ENCODE measurements around the gene RIC8A.
A peak's percentile ranks its signal among the peaks of the same experiment; 100 is the strongest.

RIC8A gene

GRCh38 chr11:232783-233565 lies 25.5 kb downstream of the RIC8A start:
- no peak overlapping the region for H4K8ac ChIP-seq (ENCODE audit: low read depth, low read length)
- no peak overlapping the region for H3K4ac ChIP-seq (ENCODE audit: low read length)
- H3K18ac ChIP-seq (ENCODE audit: low read length) = no peak overlapping the region
- H2BK5ac ChIP-seq (ENCODE audit: low read length) = no peak overlapping the region
- no peak overlapping the region for H2BK15ac ChIP-seq (ENCODE audit: low read length)
- H3K79me1 ChIP-seq (ENCODE audit: low read depth, low read length) = peaks cover 5% of the 10 kb centered on the region
- no peak overlapping the region for H3K9ac ChIP-seq (ENCODE audit: low read depth, low read length, poor library complexity)
- H3K9me3 ChIP-seq (replicated peaks in 1 of 2; ENCODE audit: control insufficient read depth in 2 of 2, insufficient read depth in 1 of 2, low read depth in 1 of 2, low read length in 2 of 2) = no peaks in the 10 kb centered on the region
- H3K4me3 ChIP-seq (ENCODE audit: low read length in 2 of 2) = no peak overlapping the region
- no peaks in the 10 kb centered on the region for H3K27me3 ChIP-seq (ENCODE audit: control insufficient read depth in 3 of 3, insufficient read depth in 3 of 3, low read depth in 1 of 3, low read length in 3 of 3)
- no peak overlapping the region for H2AK5ac ChIP-seq (ENCODE audit: low read depth, low read length)
- no peak overlapping the region for H4K91ac ChIP-seq (ENCODE audit: low read depth, low read length, poor library complexity)
- no peak overlapping the region for H3K4me2 ChIP-seq (ENCODE audit: insufficient read depth, low read length, poor library complexity, severe bottlenecking)
- no peak overlapping the region for H3K27ac ChIP-seq (replicated peaks; ENCODE audit: low read length)
- DNase-seq (ENCODE audit: low spot score) = no peak
- H3K4me1 ChIP-seq (ENCODE audit: control insufficient read depth in 2 of 2, insufficient read depth in 1 of 2, low read depth in 1 of 2, low read length in 2 of 2) = peaks cover 0 to 4% of the 10 kb centered on the region in 2 donors
- peaks cover 0 to 32% of the 10 kb centered on the region in 2 donors for H3K36me3 ChIP-seq (replicated peaks in 1 of 2; ENCODE audit: control insufficient read depth in 2 of 2, insufficient read depth in 2 of 2, low read length in 2 of 2)
- no peak overlapping the region for H3K23ac ChIP-seq (ENCODE audit: low read depth, low read length, poor library complexity)
- WGBS, 2 donors (ENCODE audit: extremely low coverage in 2 of 2, insufficient read length in 2 of 2, insufficient replicate concordance in 1 of 2) = no CpG with 5 or more reads among the region's 20 CpGs
- H2BK12ac ChIP-seq (ENCODE audit: low read length) = no peak overlapping the region
- no peak overlapping the region for H2AFZ ChIP-seq (ENCODE audit: low read length)
- no peak overlapping the region for H2BK120ac ChIP-seq (ENCODE audit: low read depth, low read length)
- no peak overlapping the region for H3K14ac ChIP-seq (ENCODE audit: low read length)

GRCh38 chr11:235180-235579 lies 27.7 kb downstream of the RIC8A start:
- H3K9ac ChIP-seq (ENCODE audit: low read depth, low read length, poor library complexity) = no peak overlapping the region
- H2BK15ac ChIP-seq (ENCODE audit: low read length) = no peak overlapping the region
- H4K91ac ChIP-seq (ENCODE audit: low read depth, low read length, poor library complexity) = no peak overlapping the region
- no peak overlapping the region for H2BK120ac ChIP-seq (ENCODE audit: low read depth, low read length)
- peaks cover 2 to 30% of the 10 kb centered on the region in 2 donors for H3K36me3 ChIP-seq (replicated peaks in 1 of 2; ENCODE audit: control insufficient read depth in 2 of 2, insufficient read depth in 2 of 2, low read length in 2 of 2)
- peaks cover 6% of the 10 kb centered on the region for H3K79me1 ChIP-seq (ENCODE audit: low read depth, low read length)
- no CpG with 5 or more reads among the region's 8 CpGs for WGBS, 2 donors (ENCODE audit: extremely low coverage in 2 of 2, insufficient read length in 2 of 2, insufficient replicate concordance in 1 of 2)
- no peak overlapping the region for H2BK12ac ChIP-seq (ENCODE audit: low read length)
- H3K9me3 ChIP-seq (replicated peaks in 1 of 2; ENCODE audit: control insufficient read depth in 2 of 2, insufficient read depth in 1 of 2, low read depth in 1 of 2, low read length in 2 of 2) = no peaks in the 10 kb centered on the region
- no peak overlapping the region for H2AFZ ChIP-seq (ENCODE audit: low read length)
- H3K14ac ChIP-seq (ENCODE audit: low read length) = no peak overlapping the region
- H3K27ac ChIP-seq (replicated peaks; ENCODE audit: low read length) = no peak overlapping the region
- peak overlapping the region; percentile 86 to 100 for H3K4me3 ChIP-seq (ENCODE audit: low read length in 2 of 2)
- no peak overlapping the region for H3K18ac ChIP-seq (ENCODE audit: low read length)
- no peak overlapping the region for H4K8ac ChIP-seq (ENCODE audit: low read depth, low read length)
- no peak overlapping the region for H3K23ac ChIP-seq (ENCODE audit: low read depth, low read length, poor library complexity)
- H3K27me3 ChIP-seq (ENCODE audit: control insufficient read depth in 3 of 3, insufficient read depth in 3 of 3, low read depth in 1 of 3, low read length in 3 of 3) = no peaks in the 10 kb centered on the region
- peaks cover 0 to 4% of the 10 kb centered on the region in 2 donors for H3K4me1 ChIP-seq (ENCODE audit: control insufficient read depth in 2 of 2, insufficient read depth in 1 of 2, low read depth in 1 of 2, low read length in 2 of 2)
- no peak for DNase-seq (ENCODE audit: low spot score)
- no peak overlapping the region for H2BK5ac ChIP-seq (ENCODE audit: low read length)
- H3K4me2 ChIP-seq (ENCODE audit: insufficient read depth, low read length, poor library complexity, severe bottlenecking) = peak overlapping the region; percentile 66
- no peak overlapping the region for H3K4ac ChIP-seq (ENCODE audit: low read length)
- H2AK5ac ChIP-seq (ENCODE audit: low read depth, low read length) = no peak overlapping the region

GRCh38 chr11:235609-235996 lies 28.1 kb downstream of the RIC8A start:
- DNase-seq (ENCODE audit: low spot score) = no peak
- Histone ChIP-seq H3K27me3 (ENCODE audit: control insufficient read depth in 3 of 3, insufficient read depth in 3 of 3, low read depth in 1 of 3, low read length in 3 of 3) (no peaks in the 10 kb centered on the region), H3K18ac (ENCODE audit: low read length) (peak overlapping the region; percentile 96), H3K9me3 (replicated peaks in 1 of 2; ENCODE audit: control insufficient read depth in 2 of 2, insufficient read depth in 1 of 2, low read depth in 1 of 2, low read length in 2 of 2) (no peaks in the 10 kb centered on the region), H2BK12ac (ENCODE audit: low read length) (no peak overlapping the region), H3K14ac (ENCODE audit: low read length) (peak overlapping the region; percentile 94), H3K79me1 (ENCODE audit: low read depth, low read length) (peaks cover 6% of the 10 kb centered on the region), H3K23ac (ENCODE audit: low read depth, low read length, poor library complexity) (peak overlapping the region; percentile 89), H3K4me3 (ENCODE audit: low read length in 2 of 2) (peak overlapping the region; percentile 86 to 100), H3K4me2 (ENCODE audit: insufficient read depth, low read length, poor library complexity, severe bottlenecking) (peak overlapping the region; percentile 66), H3K4ac (ENCODE audit: low read length) (no peak overlapping the region), H3K36me3 (replicated peaks in 1 of 2; ENCODE audit: control insufficient read depth in 2 of 2, insufficient read depth in 2 of 2, low read length in 2 of 2) (peaks cover 2 to 30% of the 10 kb centered on the region in 2 donors), H2BK5ac (ENCODE audit: low read length) (peak overlapping the region; percentile 72), H3K4me1 (ENCODE audit: control insufficient read depth in 2 of 2, insufficient read depth in 1 of 2, low read depth in 1 of 2, low read length in 2 of 2) (peaks cover 0 to 4% of the 10 kb centered on the region in 2 donors), H4K8ac (ENCODE audit: low read depth, low read length) (no peak overlapping the region), H3K9ac (ENCODE audit: low read depth, low read length, poor library complexity) (peak overlapping the region; percentile 90), H2AK5ac (ENCODE audit: low read depth, low read length) (no peak overlapping the region), H3K27ac (replicated peaks; ENCODE audit: low read length) (peak overlapping the region; percentile 80), H4K91ac (ENCODE audit: low read depth, low read length, poor library complexity) (no peak overlapping the region), H2BK15ac (ENCODE audit: low read length) (no peak overlapping the region), H2BK120ac (ENCODE audit: low read depth, low read length) (no peak overlapping the region), H2AFZ (ENCODE audit: low read length) (peak overlapping the region; percentile 96)
- no CpG with 5 or more reads among the region's 13 CpGs for WGBS, 2 donors (ENCODE audit: extremely low coverage in 2 of 2, insufficient read length in 2 of 2, insufficient replicate concordance in 1 of 2)

GRCh38 chr11:235997-236773 lies 28.7 kb downstream of the RIC8A start, which contains the start of gene SIRT3:
TSS of gene SIRT3 (minus strand) at chr11:236342. CDS start at chr11:236328, 14 bp downstream.
- peak; percentile 82 for DNase-seq (ENCODE audit: low spot score)

More at GRCh38 chr11:235997-236773, 28.7 kb downstream of the RIC8A start, which contains the start of gene SIRT3:
- peak within 1 kb of the TSS; percentile 91 for H3K27ac ChIP-seq (replicated peaks; ENCODE audit: low read length)
- H3K18ac ChIP-seq (ENCODE audit: low read length) = peak within 1 kb of the TSS; percentile 96
- no peak within 1 kb of the TSS for H2BK120ac ChIP-seq (ENCODE audit: low read depth, low read length)
- peak within 1 kb of the TSS; percentile 96 for H3K4me2 ChIP-seq (ENCODE audit: insufficient read depth, low read length, poor library complexity, severe bottlenecking)
- no peaks in the 10 kb centered on the region for H3K9me3 ChIP-seq (replicated peaks in 1 of 2; ENCODE audit: control insufficient read depth in 2 of 2, insufficient read depth in 1 of 2, low read depth in 1 of 2, low read length in 2 of 2)
- peaks cover 2 to 35% of the 10 kb centered on the region in 2 donors for H3K36me3 ChIP-seq (replicated peaks in 1 of 2; ENCODE audit: control insufficient read depth in 2 of 2, insufficient read depth in 2 of 2, low read length in 2 of 2)
- no peak within 1 kb of the TSS for H2BK15ac ChIP-seq (ENCODE audit: low read length)
- peak within 1 kb of the TSS; percentile 89 for H3K23ac ChIP-seq (ENCODE audit: low read depth, low read length, poor library complexity)
- peak within 1 kb of the TSS; percentile 97 to 100 for H3K4me3 ChIP-seq (ENCODE audit: low read length in 2 of 2)
- H2AK5ac ChIP-seq (ENCODE audit: low read depth, low read length) = peak within 1 kb of the TSS; percentile 38
- H4K91ac ChIP-seq (ENCODE audit: low read depth, low read length, poor library complexity) = no peak within 1 kb of the TSS
- H3K4ac ChIP-seq (ENCODE audit: low read length) = no peak within 1 kb of the TSS
- H3K79me1 ChIP-seq (ENCODE audit: low read depth, low read length) = peaks cover 6% of the 10 kb centered on the region
- H3K27me3 ChIP-seq (ENCODE audit: control insufficient read depth in 3 of 3, insufficient read depth in 3 of 3, low read depth in 1 of 3, low read length in 3 of 3) = no peaks in the 10 kb centered on the region
- no peak within 1 kb of the TSS for H4K8ac ChIP-seq (ENCODE audit: low read depth, low read length)
- peaks cover 0 to 4% of the 10 kb centered on the region in 2 donors for H3K4me1 ChIP-seq (ENCODE audit: control insufficient read depth in 2 of 2, insufficient read depth in 1 of 2, low read depth in 1 of 2, low read length in 2 of 2)
- H3K14ac ChIP-seq (ENCODE audit: low read length) = peak within 1 kb of the TSS; percentile 94
- no CpG with 5 or more reads among the region's 70 CpGs for WGBS, 2 donors (ENCODE audit: extremely low coverage in 2 of 2, insufficient read length in 2 of 2, insufficient replicate concordance in 1 of 2)
- peak within 1 kb of the TSS; percentile 94 for H2BK5ac ChIP-seq (ENCODE audit: low read length)
- H3K9ac ChIP-seq (ENCODE audit: low read depth, low read length, poor library complexity) = peak within 1 kb of the TSS; percentile 90
- no peak within 1 kb of the TSS for H2BK12ac ChIP-seq (ENCODE audit: low read length)
- peak within 1 kb of the TSS; percentile 96 for H2AFZ ChIP-seq (ENCODE audit: low read length)
